Activated CD4-positive, alpha-beta memory T cell treated with anti-CD3 and anti-CD28 coated beads, Interleukin-2, amount 10 ng/mL, durations not matched to agents 7 days and 5 days (primary cell): Measurements from ENCODE around the gene SUPT3H. TPM values are rescaled to one million over a fixed set of nuclear protein-coding genes. Genes with fewer than 3 reads are reported as not detected.
"Not testable (repeated sequence)": the region's sequence is repeated elsewhere in the genome, so short reads cannot be mapped to it uniquely, and the experiment has no call there.

ENCODE experiments used
- CTCF ChIA-PET: fragments of 350-600 bp; sonication (Branson Sonifier 250); formaldehyde crosslinking; loops from one replicate; lab custom pipeline; 2021; ENCODE audit warnings: antibody characterized with exemption, inconsistent platforms; lab: Charles Lee
- POLR2A ChIA-PET: fragments of 350-600 bp; sonication (Branson Sonifier 250); formaldehyde crosslinking; loops from one replicate; lab custom pipeline; 2021; ENCODE audit warnings: antibody characterized with exemption; lab: Charles Lee
- DNase-seq: peaks from one replicate; pipeline ENCODE4 v3.0.0-alpha.2; 2020
- H3K27ac Mint-ChIP-seq: one replicate; pipeline ENCODE4 v1.8.0; 2021; ENCODE audit warnings: mild to moderate bottlenecking, mixed read lengths
- H3K27me3 Mint-ChIP-seq: one replicate; pipeline ENCODE4 v1.8.0; 2021; ENCODE audit warnings: mixed read lengths
- H3K36me3 Mint-ChIP-seq: one replicate; pipeline ENCODE4 v1.8.0; 2021; ENCODE audit warnings: low read depth, mixed read lengths
- H3K4me1 Mint-ChIP-seq: one replicate; pipeline ENCODE4 v1.8.0; 2021; ENCODE audit warnings: mixed read lengths
- H3K4me3 Mint-ChIP-seq: one replicate; pipeline ENCODE4 v1.8.0; 2021; ENCODE audit warnings: mild to moderate bottlenecking, mixed read lengths
- H3K9me3 Mint-ChIP-seq: one replicate; pipeline ENCODE4 v1.8.0; 2021; ENCODE audit warnings: mixed read lengths
- total RNA-seq, 2 experiments: library from RNA; stranded (reverse); gene quantifications; one replicate each; pipeline ENCODE4 v1.2.3, GENCODE V29; 2021

The SUPT3H gene
- total RNA-seq, 2 experiments from 2014 or later: 7.4 to 9.7 TPM

DNA sequence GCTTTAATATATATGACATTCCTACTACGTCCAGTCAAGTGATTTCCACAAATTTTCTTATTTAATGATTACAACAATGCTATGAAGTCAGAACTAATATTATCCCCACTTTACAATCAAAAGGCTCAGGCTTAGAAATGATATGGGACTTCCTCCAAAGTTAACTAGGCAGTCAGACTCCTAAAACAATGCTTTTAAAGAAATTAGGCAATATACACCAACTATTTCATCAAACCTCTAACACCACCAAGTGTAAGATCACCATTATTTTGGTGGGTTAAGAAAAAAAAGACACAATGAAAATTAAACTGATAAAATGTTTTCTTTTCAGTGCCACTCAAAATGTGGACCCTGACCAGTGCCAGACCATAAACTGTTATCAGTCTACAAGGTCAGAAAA is 305.7 kb downstream of the SUPT3H start:
- Mint-ChIP-seq H3K4me3 (no peak overlapping the region), H3K27ac (no peak overlapping the region), H3K4me1 (peaks cover 2% of the 10 kb centered on the region), H3K36me3 (peaks cover 2% of the 10 kb centered on the region), H3K27me3 (no peaks in the 10 kb centered on the region), H3K9me3 (peaks cover 4% of the 10 kb centered on the region)
- POLR2A ChIA-PET: no interaction called here
- CTCF ChIA-PET: no interaction called here
- DNase-seq: no peak

DNA sequence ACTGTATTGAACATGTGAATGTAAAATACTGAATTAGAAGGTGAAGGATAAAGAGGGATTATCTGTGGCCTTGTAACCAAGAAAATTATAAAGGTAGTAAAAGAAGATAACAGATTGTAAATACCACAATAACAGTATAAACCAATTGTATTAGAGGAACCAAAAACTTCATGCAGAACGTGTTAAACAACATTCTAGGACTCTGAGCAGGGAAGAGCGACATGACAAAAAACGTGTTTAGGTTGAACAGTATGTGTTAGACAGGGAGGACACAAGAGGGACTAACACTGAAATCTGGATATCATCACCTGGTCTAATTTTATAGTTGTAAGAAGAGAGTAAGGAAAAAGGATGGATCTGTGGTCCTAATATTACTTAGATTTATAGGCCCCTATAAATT is 308.6 kb downstream of the SUPT3H start:
- CTCF ChIA-PET: no interaction called here
- no peak overlapping the region for H3K4me3 Mint-ChIP-seq
- no peaks in the 10 kb centered on the region for H3K4me1 Mint-ChIP-seq
- no peaks in the 10 kb centered on the region for H3K36me3 Mint-ChIP-seq
- no peak for DNase-seq
- H3K27me3 Mint-ChIP-seq: no peaks in the 10 kb centered on the region
- H3K27ac Mint-ChIP-seq: no peak overlapping the region
- peaks cover 2% of the 10 kb centered on the region for H3K9me3 Mint-ChIP-seq
- POLR2A ChIA-PET: no interaction called here

DNA sequence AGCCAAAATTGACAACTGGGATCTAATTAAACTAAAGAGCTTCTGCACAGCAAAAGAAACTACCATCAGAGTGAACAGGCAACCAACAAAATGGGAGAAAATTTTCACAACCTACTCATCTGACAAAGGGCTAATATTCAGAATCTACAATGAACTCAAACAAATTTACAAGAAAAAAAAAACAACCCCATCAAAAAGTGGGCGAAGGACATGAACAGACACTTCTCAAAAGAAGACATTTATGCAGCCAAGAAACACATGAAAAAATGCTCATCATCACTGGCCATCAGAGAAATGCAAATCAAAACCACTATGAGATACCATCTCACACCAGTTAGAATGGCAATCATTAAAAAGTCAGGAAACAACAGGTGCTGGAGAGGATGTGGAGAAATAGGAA is 310.3 kb downstream of the SUPT3H start:
- H3K4me1 Mint-ChIP-seq, H3K9me3 Mint-ChIP-seq, H3K27ac Mint-ChIP-seq, H3K4me3 Mint-ChIP-seq, H3K36me3 Mint-ChIP-seq, H3K27me3 Mint-ChIP-seq, CTCF ChIA-PET, POLR2A ChIA-PET, DNase-seq: not testable (repeated sequence)

DNA sequence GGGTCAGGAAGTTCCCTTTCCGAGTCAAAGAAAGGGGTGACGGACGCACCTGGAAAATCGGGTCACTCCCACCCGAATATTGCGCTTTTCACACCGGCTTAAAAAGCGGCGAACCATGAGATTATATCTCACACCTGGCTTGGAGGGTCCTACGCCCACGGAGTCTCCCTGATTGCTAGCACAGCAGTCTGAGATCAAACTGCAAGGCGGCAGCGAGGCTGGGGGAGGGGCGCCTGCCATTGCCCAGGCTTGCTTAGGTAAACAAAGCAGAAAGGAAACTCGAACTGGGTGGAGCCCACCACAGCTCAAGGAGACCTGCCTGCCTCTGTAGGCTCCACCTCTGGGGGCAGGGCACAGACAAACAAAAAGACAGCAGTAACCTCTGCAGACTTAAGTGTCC is 315.1 kb downstream of the SUPT3H start:
- peak; percentile 22 for DNase-seq
- H3K4me3 Mint-ChIP-seq, H3K9me3 Mint-ChIP-seq, H3K27ac Mint-ChIP-seq, H3K36me3 Mint-ChIP-seq, POLR2A ChIA-PET, H3K27me3 Mint-ChIP-seq, H3K4me1 Mint-ChIP-seq, CTCF ChIA-PET: not testable (repeated sequence)

DNA sequence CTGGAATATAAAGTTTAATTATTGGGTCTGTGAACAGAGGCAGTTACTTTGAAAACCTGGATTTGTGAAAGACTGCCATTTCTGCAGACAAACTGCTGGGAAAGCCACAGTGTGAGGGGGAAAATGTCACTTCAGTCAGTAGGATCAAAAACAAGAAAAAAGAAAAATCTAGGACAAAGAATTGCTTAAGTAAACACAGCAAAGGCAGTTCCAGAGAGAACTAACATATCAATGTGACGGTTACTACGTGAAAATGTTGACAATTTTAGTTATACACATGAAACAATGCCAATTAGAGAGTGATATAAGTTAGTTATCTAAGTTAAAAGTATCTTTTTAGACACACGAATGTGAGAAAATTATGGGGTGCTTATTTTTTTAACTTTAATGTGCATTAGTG is 320.0 kb downstream of the SUPT3H start:
- no peak for DNase-seq
- no peak overlapping the region for H3K27ac Mint-ChIP-seq
- no peak overlapping the region for H3K4me3 Mint-ChIP-seq
- ChIA-PET CTCF (no interaction called here), POLR2A (no interaction called here)
- H3K9me3 Mint-ChIP-seq: peaks cover 9% of the 10 kb centered on the region
- H3K27me3 Mint-ChIP-seq: no peaks in the 10 kb centered on the region
- H3K4me1 Mint-ChIP-seq: peaks cover 4% of the 10 kb centered on the region
- H3K36me3 Mint-ChIP-seq: peaks cover 9% of the 10 kb centered on the region

DNA sequence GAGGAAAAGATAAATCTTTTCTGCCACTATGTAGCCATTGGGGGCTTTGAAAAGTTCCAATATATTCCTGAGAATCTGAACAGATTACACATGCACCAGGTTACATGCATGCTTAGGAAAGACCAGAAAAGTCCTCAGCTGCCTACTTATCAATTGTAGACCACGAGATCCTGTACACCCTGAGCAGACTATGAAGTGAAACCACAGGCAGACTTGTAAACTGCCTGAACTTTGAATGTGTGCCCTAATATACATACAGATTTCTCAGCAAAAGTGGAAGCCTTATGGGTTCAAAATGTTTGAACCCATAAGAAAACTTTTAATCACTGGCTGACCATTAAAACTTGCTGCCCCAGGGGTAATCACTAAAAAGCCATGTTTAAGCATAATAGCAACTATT is 323.1 kb downstream of the SUPT3H start:
- Mint-ChIP-seq H3K27ac (no peak overlapping the region), H3K9me3 (peaks cover 3% of the 10 kb centered on the region), H3K4me1 (peaks cover 5% of the 10 kb centered on the region), H3K4me3 (no peak overlapping the region), H3K27me3 (no peaks in the 10 kb centered on the region), H3K36me3 (no peaks in the 10 kb centered on the region)
- ChIA-PET POLR2A (no interaction called here), CTCF (no interaction called here)
- no peak for DNase-seq

DNA sequence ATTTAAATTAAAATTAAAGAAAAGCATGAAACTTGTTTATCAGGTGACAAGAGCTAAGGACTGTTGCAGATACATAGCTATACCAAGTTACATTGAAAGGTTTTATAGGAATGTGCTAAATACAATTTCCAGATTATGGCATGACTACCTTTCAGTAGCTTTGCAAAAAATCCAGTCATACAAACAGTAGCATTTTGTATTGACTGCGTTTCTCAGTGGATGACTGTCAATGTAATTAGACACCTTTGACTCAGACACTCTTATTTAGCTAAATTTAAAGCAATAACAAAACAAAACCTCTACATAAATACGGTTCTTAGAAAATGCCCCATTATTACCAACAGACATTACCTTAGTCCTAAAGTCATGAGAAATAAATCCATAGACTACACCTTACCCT is 325.4 kb downstream of the SUPT3H start:
- no peak overlapping the region for H3K27ac Mint-ChIP-seq

DNA sequence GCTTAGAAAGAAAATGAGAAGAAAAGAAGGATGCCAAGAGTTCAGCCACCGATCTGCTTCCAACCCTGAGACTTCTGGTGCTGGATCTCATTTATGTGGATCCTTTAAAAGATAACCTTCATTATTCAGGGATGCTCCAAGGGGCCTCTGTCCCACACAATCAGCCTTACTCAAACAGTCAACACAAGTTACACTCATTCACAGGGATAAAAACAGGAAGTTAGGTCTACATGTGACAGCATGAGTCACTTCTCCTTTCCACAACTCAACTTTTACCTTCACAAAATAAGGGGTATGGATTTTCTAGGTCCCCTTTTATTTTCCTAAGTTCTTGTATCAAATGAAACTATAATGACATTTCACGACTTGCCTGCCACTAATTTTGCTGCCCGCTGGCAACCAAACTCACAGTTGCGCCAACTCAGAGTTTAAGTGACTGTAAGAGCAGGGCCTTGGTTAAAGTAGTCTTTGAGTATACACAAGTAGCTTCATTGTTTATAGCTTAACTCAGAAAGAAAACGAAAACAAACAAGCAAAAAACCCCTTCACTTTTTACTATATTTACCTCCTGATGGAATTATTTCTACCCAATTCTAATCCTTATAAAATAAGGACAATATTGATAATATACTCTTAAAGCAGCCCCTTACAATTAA is 328.4 kb downstream of the SUPT3H start:
- POLR2A ChIA-PET: interaction anchor here (0.7 kb wide), 1 partner anchor 115 kb away, joined by 3 read pairs; no protein-coding TSS in a partner anchor
- DNase-seq: no peak
- peaks cover 13% of the 10 kb centered on the region for H3K4me1 Mint-ChIP-seq
- CTCF ChIA-PET: no interaction called here
- H3K9me3 Mint-ChIP-seq: peaks cover 11% of the 10 kb centered on the region
- H3K4me3 Mint-ChIP-seq: no peak overlapping the region
- H3K36me3 Mint-ChIP-seq: peaks cover 2% of the 10 kb centered on the region
- H3K27me3 Mint-ChIP-seq: no peaks in the 10 kb centered on the region
- peak overlapping the region; percentile 2 for H3K27ac Mint-ChIP-seq

More for the DNA sequence above, 325.4 kb downstream of the SUPT3H start:
- no peaks in the 10 kb centered on the region for H3K27me3 Mint-ChIP-seq
- H3K4me3 Mint-ChIP-seq: no peak overlapping the region
- peaks cover 16% of the 10 kb centered on the region for H3K4me1 Mint-ChIP-seq
- ChIA-PET POLR2A (no interaction called here), CTCF (interaction anchor here (0.6 kb wide), 1 partner anchor 9 kb away, joined by 8 read pairs; no protein-coding TSS in a partner anchor)
- H3K9me3 Mint-ChIP-seq: peaks cover 14% of the 10 kb centered on the region
- peaks cover 2% of the 10 kb centered on the region for H3K36me3 Mint-ChIP-seq
- no peak for DNase-seq

DNA sequence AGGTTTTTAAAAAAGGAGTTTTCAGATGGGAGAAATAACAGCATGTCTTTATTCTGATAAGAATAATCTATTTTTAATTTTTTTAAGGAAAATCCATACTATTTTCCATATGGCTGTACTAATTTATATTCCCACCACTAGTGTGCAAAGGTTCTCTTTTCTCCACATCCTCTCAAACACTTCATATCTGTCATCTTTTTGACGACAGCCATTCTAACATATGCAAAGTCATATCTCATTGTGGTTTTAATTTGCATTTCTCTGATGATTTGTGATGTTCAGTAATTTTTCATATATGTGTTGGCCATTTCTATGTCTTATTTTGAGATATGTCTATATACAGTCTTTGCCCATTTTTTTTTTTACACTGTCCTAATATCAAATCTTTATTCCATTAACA is 330.2 kb downstream of the SUPT3H start:
- Mint-ChIP-seq H3K4me1 (peaks cover 12% of the 10 kb centered on the region), H3K36me3 (peaks cover 2% of the 10 kb centered on the region), H3K27me3 (no peaks in the 10 kb centered on the region), H3K27ac (no peak overlapping the region), H3K4me3 (no peak overlapping the region), H3K9me3 (peaks cover 11% of the 10 kb centered on the region)
- no peak for DNase-seq
- POLR2A ChIA-PET: no interaction called here
- CTCF ChIA-PET: no interaction called here

DNA sequence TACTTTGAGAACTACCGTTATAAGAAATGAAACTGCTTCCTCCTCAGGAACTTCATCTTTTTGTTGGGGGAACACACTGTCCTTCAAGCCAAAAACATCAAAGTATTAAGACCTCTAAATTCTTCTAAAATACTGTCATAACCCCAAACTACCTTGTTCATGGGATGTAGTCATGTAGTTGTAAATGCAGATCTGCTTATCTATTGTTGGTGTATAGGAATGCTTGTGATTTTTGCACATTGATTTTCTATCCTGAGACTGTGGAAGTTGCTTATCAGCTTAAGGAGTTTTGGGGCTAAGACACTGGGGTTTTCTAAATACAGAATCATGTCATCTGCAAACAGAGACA is 332.5 kb downstream of the SUPT3H start:
- Mint-ChIP-seq H3K27ac (no peak overlapping the region), H3K9me3 (peaks cover 11% of the 10 kb centered on the region)

DNA sequence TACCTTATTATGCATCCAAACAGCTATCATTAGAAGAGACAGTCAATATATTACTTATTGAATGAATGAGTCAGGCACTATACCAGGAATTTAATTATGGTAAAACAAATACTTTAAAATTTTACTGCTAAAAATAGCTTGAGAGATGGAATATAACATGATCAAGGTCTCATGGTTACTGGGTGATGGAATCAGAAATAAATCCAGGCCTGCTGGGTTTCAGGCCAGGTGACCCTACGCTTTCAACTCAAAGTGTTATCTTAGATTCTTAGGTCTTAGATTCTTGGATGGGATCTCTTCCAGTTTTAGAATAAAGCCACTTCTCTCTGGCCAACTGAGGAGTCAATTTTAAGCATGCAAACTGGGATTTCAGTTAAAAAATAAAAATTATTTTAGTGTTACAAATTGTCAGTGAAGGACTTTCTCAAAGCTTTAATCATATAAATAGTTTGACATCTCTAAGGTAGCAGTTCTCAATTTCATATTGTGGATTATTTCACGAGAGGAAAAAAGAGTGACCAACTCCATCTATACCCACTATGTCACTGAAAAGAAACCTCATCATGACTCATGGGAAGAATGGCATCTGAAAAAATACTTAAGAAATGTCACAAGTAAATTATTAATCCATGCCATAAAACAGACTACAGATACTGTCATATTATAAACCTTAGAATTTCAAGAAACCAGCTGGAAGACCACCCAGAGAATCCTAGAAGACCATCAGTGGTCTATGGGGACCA is 333.1 kb downstream of the SUPT3H start:
- H3K4me1 Mint-ChIP-seq: peaks cover 11% of the 10 kb centered on the region
- POLR2A ChIA-PET: no interaction called here
- H3K27me3 Mint-ChIP-seq: no peaks in the 10 kb centered on the region
- DNase-seq: no peak
- H3K4me3 Mint-ChIP-seq: no peak overlapping the region
- H3K36me3 Mint-ChIP-seq: peaks cover 2% of the 10 kb centered on the region
- H3K27ac Mint-ChIP-seq: no peak overlapping the region
- CTCF ChIA-PET: no interaction called here
- H3K9me3 Mint-ChIP-seq: peaks cover 11% of the 10 kb centered on the region

More for the DNA sequence above, 332.5 kb downstream of the SUPT3H start:
- Mint-ChIP-seq H3K27me3 (no peaks in the 10 kb centered on the region), H3K36me3 (peaks cover 2% of the 10 kb centered on the region), H3K4me3 (no peak overlapping the region), H3K4me1 (peaks cover 12% of the 10 kb centered on the region)
- ChIA-PET POLR2A (no interaction called here), CTCF (no interaction called here)
- DNase-seq: no peak

DNA sequence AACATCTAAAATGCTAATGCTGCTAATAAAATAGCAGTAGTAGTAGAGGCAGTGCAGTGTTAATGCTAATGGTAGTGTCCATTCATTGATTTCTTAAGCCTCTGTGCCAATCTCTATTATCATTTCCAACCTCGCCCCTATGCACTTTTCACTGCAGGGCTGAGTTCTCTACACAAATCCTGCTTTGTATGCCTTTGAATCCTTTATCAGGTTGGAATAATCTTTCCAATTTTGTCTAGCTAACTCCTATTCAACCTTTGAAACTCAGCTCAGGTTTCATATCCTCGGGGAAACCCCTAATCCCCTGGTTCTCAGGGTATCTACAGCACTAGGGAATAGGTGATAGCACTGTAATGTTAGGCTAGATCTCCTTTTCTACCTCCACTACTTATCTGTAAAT is 333.6 kb downstream of the SUPT3H start:
- H3K27ac Mint-ChIP-seq: no peak overlapping the region
- H3K36me3 Mint-ChIP-seq: peaks cover 2% of the 10 kb centered on the region
- POLR2A ChIA-PET: no interaction called here
- H3K9me3 Mint-ChIP-seq: peaks cover 7% of the 10 kb centered on the region
- no peak for DNase-seq
- no peaks in the 10 kb centered on the region for H3K27me3 Mint-ChIP-seq
- H3K4me1 Mint-ChIP-seq: peaks cover 5% of the 10 kb centered on the region
- CTCF ChIA-PET: no interaction called here
- H3K4me3 Mint-ChIP-seq: no peak overlapping the region

DNA sequence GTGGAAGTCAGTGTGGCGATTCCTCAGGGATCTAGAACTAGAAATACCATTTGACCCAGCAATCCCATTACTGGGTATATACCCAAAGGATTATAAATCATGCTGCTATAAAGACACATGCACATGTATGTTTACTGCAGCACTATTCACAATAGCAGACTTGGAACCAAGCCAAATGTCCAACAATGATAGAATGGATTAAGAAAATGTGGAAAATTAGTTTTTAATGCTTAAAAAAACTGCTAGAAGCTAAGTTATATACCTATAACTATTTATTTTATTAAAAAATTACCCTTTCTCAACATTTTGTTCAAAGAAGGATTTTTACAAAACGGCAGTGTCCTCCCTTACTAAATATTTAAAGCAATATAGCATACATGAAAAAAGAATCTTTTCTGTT is 335.1 kb downstream of the SUPT3H start:
- H3K36me3 Mint-ChIP-seq, H3K9me3 Mint-ChIP-seq, H3K27ac Mint-ChIP-seq, CTCF ChIA-PET, H3K4me1 Mint-ChIP-seq, H3K4me3 Mint-ChIP-seq, DNase-seq, POLR2A ChIA-PET, H3K27me3 Mint-ChIP-seq: not testable (repeated sequence)

DNA sequence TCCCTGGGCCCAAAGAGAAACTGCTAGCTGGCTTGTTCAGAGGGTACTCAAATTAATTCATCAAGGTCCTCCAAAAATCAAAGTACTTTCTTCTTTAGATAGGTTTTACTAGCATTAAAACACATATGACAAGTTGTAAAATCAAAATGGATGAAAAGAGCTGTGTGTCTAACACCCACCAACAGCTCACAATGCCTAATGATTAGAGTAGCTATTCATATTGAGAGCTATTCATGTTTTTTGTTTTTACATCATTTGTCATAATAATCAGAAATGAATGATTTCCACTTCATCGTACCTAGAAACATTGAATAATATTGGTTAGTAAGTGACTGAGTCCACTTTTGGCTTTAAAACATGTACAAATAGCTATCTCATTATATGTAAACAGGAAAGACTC is 339.5 kb downstream of the SUPT3H start:
- Mint-ChIP-seq H3K9me3 (no peaks in the 10 kb centered on the region), H3K27ac (no peak overlapping the region), H3K36me3 (no peaks in the 10 kb centered on the region), H3K4me1 (no peaks in the 10 kb centered on the region), H3K27me3 (no peaks in the 10 kb centered on the region), H3K4me3 (no peak overlapping the region)
- POLR2A ChIA-PET: no interaction called here
- CTCF ChIA-PET: no interaction called here
- no peak for DNase-seq
